ENCODE measurements around the gene TAGLN2. TPM values are rescaled to one million over a fixed set of nuclear protein-coding genes. Genes with fewer than 3 reads are reported as not detected.
A peak's percentile ranks its signal among the peaks of the same experiment; 100 is the strongest.

Gene TAGLN2
- polyA plus RNA-seq, 2 of the 4 experiments (the other 2 are of a cell fraction) = 536 to 811 TPM

GRCh38 chr1:159913451-159914192, 11.7 kb downstream of the TAGLN2 start:
- peaks cover 81% of the 10 kb centered on the region for H3K4me1 ChIP-seq
- no peak overlapping the region for H3K4me3 ChIP-seq
- no peak for ATAC-seq
- ChIA-PET CTCF (interaction anchor here (1.1 to 1.4 kb wide), 4 partner anchors 11 to 115 kb away, joined by 4 to 9 read pairs (median 5); partner anchors contain the start of gene TAGLN2), POLR2A (interaction anchor here (1.7 kb wide), 1 partner anchor 10 kb away, joined by 5 read pairs; no protein-coding TSS in a partner anchor)
- TF ChIP-seq RNF2 (IDR thresholded peaks at IDR 0.05; ENCODE audit: borderline replicate concordance, low read depth) = no peak
- TF ChIP-seq EHF (CRISPR knock-in tag; IDR thresholded peaks at IDR 0.05) = no peak
- peak; percentile 73; the same call in 1 of the 2 replicates for TF ChIP-seq FOSB (CRISPR knock-in tag; IDR thresholded peaks at IDR 0.05)
- no peak for TF ChIP-seq TP53 (CRISPR knock-in tag; IDR thresholded peaks at IDR 0.05)
- TF ChIP-seq RARB (CRISPR knock-in tag; IDR thresholded peaks at IDR 0.05) = no peak
- TF ChIP-seq TFCP2L1 (CRISPR knock-in tag; IDR thresholded peaks at IDR 0.05) = peak; percentile 24; the same call in 1 of the 2 replicates
- TF ChIP-seq KDM1A (IDR thresholded peaks at IDR 0.05; ENCODE audit: low read depth) = no peak
- no peak for TF ChIP-seq RCOR1 (IDR thresholded peaks at IDR 0.05; ENCODE audit: low read depth, low read length)
- no peak for TF ChIP-seq MYC (IDR thresholded peaks at IDR 0.05; ENCODE audit: borderline replicate concordance, low read length)
- no peaks in the 10 kb centered on the region for H3K9me3 ChIP-seq
- peak in 1 of 2 experiments; percentile 30 for DNase-seq (ENCODE audit: low read depth in 1 of 2, low spot score in 1 of 2)
- H3K27ac ChIP-seq = peak overlapping the region; percentile 26 to 80; a peak in 5 of 6 replicates
- 91% methylated on average over 5 of the region's 5 CpGs for WGBS (ENCODE audit: missing lambda C conversion rate)
- peak overlapping the region; percentile 66 for H3K4me2 ChIP-seq
- FAIRE-seq = no peak

GRCh38 chr1:159911326-159912070, 13.8 kb downstream of the TAGLN2 start:
- FAIRE-seq (no peak), DNase-seq (ENCODE audit: low read depth in 1 of 2, low spot score in 1 of 2) (no peak), ATAC-seq (no peak)
- 88% methylated on average over 6 of the region's 6 CpGs for WGBS (ENCODE audit: missing lambda C conversion rate)
- H3K4me3 ChIP-seq = no peak overlapping the region
- TF ChIP-seq EHMT2 (IDR thresholded peaks at IDR 0.05; ENCODE audit: low read depth) (no peak), EP300 (IDR thresholded peaks at IDR 0.05) (no peak), JUNB (IDR thresholded peaks at IDR 0.05) (no peak), SMC3 (IDR thresholded peaks at IDR 0.05) (no peak), CHD4 (IDR thresholded peaks at IDR 0.05; ENCODE audit: borderline replicate concordance) (no peak), ZSCAN20 (CRISPR knock-in tag; IDR thresholded peaks at IDR 0.05) (no peak), RFX5 (IDR thresholded peaks at IDR 0.05) (no peak), PHF8 (IDR thresholded peaks at IDR 0.05; ENCODE audit: borderline replicate concordance, low read depth) (no peak), BHLHE40 (IDR thresholded peaks at IDR 0.05; ENCODE audit: low read depth, low read length) (no peak), NFE2L2 (conservative IDR thresholded peaks at IDR 0.05; ENCODE audit: low read length) (no peak), EHF (CRISPR knock-in tag; IDR thresholded peaks at IDR 0.05) (no peak), GATA3 (IDR thresholded peaks at IDR 0.05; ENCODE audit: borderline replicate concordance) (no peak), CEBPB (IDR thresholded peaks at IDR 0.05) (no peak), CBX2 (IDR thresholded peaks at IDR 0.05; ENCODE audit: borderline replicate concordance, low read depth) (no peak), TFCP2L1 (CRISPR knock-in tag; IDR thresholded peaks at IDR 0.05) (no peak)
- TF ChIP-seq, protein P1, sequence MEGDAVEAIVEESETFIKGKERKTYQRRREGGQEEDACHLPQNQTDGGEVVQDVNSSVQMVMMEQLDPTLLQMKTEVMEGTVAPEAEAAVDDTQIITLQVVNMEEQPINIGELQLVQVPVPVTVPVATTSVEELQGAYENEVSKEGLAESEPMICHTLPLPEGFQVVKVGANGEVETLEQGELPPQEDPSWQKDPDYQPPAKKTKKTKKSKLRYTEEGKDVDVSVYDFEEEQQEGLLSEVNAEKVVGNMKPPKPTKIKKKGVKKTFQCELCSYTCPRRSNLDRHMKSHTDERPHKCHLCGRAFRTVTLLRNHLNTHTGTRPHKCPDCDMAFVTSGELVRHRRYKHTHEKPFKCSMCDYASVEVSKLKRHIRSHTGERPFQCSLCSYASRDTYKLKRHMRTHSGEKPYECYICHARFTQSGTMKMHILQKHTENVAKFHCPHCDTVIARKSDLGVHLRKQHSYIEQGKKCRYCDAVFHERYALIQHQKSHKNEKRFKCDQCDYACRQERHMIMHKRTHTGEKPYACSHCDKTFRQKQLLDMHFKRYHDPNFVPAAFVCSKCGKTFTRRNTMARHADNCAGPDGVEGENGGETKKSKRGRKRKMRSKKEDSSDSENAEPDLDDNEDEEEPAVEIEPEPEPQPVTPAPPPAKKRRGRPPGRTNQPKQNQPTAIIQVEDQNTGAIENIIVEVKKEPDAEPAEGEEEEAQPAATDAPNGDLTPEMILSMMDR (IDR thresholded peaks at IDR 0.05) = no peak
- no peaks in the 10 kb centered on the region for H3K9me3 ChIP-seq
- ChIA-PET POLR2A (interaction anchor here (0.7 to 1.3 kb wide), 2 partner anchors 12 to 14 kb away, joined by 4 to 5 read pairs; partner anchors contain the start of gene TAGLN2), CTCF (interaction anchor here (0.8 to 1.2 kb wide), 4 partner anchors 14 to 75 kb away, joined by 3 to 5 read pairs (median 3); no protein-coding TSS in a partner anchor)
- H3K4me1 ChIP-seq = peaks cover 60% of the 10 kb centered on the region
- H3K4me2 ChIP-seq = no peak overlapping the region
- peak overlapping the region in 1 of 2 experiments; percentile 67; a peak in 2 of 6 replicates for H3K27ac ChIP-seq

All from A549 (cell line).